Upper lobe of right lung (tissue), 1 donor: ENCODE data around the gene LIG4. TPM values are rescaled to one million over a fixed set of nuclear protein-coding genes. Genes with fewer than 3 reads are reported as not detected.

Experiments
- ATAC-seq: fragments of 200-7000 bp; cut with Tn5 transposase; one replicate; pipeline ENCODE4 v1.9.1; 2020; ENCODE audit warnings: mild to moderate bottlenecking, moderate library complexity
- DNase-seq: peaks from one replicate; pipeline ENCODE4 v3.0.0-alpha.2; 2020
- H3K27ac ChIP-seq: fragments of 200-600 bp; one replicate; pipeline ENCODE4 v1.8.0; 2022
- H3K27me3 ChIP-seq: fragments of 200-600 bp; one replicate; pipeline ENCODE4 v1.8.0; 2022; ENCODE audit warnings: mild to moderate bottlenecking
- H3K36me3 ChIP-seq: fragments of 200-600 bp; one replicate; pipeline ENCODE4 v1.8.0; 2022
- H3K4me1 ChIP-seq: fragments of 200-600 bp; one replicate; pipeline ENCODE4 v1.8.0; 2022
- H3K4me3 ChIP-seq: fragments of 200-600 bp; one replicate; pipeline ENCODE4 v1.8.0; 2022; ENCODE audit warnings: mild to moderate bottlenecking
- H3K9me3 ChIP-seq: fragments of 200-600 bp; one replicate; pipeline ENCODE4 v1.8.0; 2022
- intact Hi-C: fragments of 100-400 bp; cut with DNase I; formaldehyde crosslinking; loops from one replicate; pipeline ENCODE4 v1.11.0; 2022
- total RNA-seq: library from RNA; stranded (reverse); fragmentation: NEBNext Ultra II Directional; extraction: Animal tissue kit (Norgen Biotek cat#: 25700); gene quantifications from one replicate; pipeline ENCODE4 v1.2.1, GENCODE V29; 2021
- TF ChIP-seq, protein P1 (sequence below): fragments of 200-600 bp; IDR thresholded peaks from one replicate; pipeline ENCODE4 v1.8.0; 2022; ENCODE audit warnings: antibody characterized with exemption
- donor health status: DM: no; HTN: yes; CAD: no; lungs with severe emphysema.

LIG4 gene
- total RNA-seq, 1 donor from 2014 or later = 10.9 TPM

DNA sequence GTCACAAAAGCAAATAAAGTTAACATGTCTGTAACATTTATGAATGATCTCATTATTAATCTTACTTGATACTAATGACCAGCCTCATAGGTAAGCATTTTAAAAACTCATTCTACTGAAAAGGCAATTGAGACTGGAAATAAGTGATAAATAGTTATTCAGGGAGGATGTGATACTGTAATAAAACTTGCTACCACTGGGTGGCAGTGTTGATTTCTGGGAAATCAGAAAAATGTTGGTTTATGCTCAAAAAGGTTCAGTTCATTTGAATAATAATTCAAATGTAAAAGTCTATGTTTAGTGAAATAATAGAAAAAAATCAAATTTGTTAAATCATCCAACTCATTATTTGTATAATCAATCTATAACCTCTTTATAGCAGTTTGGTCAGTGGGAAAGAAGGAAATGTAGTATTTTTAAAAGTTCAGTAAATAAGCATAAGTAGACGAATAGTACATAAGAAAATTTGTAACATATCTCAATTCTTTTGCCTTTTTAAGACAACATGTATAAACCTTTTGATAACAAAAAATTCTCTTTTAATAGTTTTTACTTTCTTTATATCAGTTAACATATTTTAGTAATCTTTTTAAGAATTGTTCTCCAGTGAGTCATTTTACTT, 12.4 kb upstream of the LIG4 start:
- no peak overlapping the region for H3K27ac ChIP-seq
- TF ChIP-seq, protein P1, sequence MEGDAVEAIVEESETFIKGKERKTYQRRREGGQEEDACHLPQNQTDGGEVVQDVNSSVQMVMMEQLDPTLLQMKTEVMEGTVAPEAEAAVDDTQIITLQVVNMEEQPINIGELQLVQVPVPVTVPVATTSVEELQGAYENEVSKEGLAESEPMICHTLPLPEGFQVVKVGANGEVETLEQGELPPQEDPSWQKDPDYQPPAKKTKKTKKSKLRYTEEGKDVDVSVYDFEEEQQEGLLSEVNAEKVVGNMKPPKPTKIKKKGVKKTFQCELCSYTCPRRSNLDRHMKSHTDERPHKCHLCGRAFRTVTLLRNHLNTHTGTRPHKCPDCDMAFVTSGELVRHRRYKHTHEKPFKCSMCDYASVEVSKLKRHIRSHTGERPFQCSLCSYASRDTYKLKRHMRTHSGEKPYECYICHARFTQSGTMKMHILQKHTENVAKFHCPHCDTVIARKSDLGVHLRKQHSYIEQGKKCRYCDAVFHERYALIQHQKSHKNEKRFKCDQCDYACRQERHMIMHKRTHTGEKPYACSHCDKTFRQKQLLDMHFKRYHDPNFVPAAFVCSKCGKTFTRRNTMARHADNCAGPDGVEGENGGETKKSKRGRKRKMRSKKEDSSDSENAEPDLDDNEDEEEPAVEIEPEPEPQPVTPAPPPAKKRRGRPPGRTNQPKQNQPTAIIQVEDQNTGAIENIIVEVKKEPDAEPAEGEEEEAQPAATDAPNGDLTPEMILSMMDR = peak; percentile 84
- H3K27me3 ChIP-seq = no peaks in the 10 kb centered on the region
- ATAC-seq (peak; percentile 47), DNase-seq (no peak)
- intact Hi-C loops = no loop called here
- H3K4me3 ChIP-seq = no peak overlapping the region
- no peaks in the 10 kb centered on the region for H3K9me3 ChIP-seq
- H3K4me1 ChIP-seq = peaks cover 19% of the 10 kb centered on the region
- H3K36me3 ChIP-seq = peaks cover 5% of the 10 kb centered on the region

DNA sequence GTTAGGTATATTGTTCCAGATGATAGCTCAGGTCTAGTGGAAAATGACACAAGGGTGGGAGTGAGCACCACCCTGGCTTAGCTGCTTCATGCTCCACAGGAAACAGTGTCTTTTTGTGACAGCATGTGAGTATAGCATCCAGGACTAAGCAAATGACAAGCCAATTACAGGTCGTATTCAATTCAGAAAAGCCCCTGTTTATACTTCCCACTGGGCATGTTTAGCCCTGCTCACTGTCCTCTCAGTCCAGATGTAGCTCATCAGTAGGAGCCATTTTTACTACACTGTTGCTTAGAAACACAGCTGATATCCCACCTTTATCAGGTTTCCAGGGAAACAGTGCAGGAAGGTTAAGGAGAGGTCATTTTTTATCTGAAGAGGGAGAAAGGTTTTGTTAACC, 10.8 kb upstream of the LIG4 start:
- Histone ChIP-seq H3K9me3 (no peaks in the 10 kb centered on the region), H3K4me1 (peaks cover 20% of the 10 kb centered on the region), H3K27ac (no peak overlapping the region), H3K27me3 (no peaks in the 10 kb centered on the region), H3K4me3 (no peak overlapping the region), H3K36me3 (peaks cover 5% of the 10 kb centered on the region)
- intact Hi-C loops = no loop called here
- no peak for DNase-seq
- no peak for ATAC-seq
- TF ChIP-seq, protein P1 = no peak

DNA sequence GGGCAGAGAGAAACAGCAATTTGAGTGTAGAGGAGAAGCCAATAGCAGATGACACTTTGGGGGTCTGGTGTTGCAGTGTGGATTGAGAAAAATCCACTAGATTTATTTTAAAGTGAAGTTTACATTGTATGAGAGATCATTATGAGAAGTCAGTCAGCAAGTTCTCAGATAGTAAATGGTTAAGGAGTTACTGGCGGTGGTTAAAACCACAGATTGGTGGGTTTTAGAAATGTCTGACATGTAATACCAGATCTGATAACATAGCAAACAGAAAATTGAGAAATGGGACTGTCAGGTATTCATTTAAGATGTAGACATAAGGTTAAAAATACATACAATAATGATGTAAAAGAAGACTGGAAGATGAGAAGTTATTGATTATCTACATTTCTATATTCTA, 10.1 kb upstream of the LIG4 start:
- H3K36me3 ChIP-seq = peaks cover 5% of the 10 kb centered on the region
- H3K27me3 ChIP-seq = no peaks in the 10 kb centered on the region
- no peak overlapping the region for H3K27ac ChIP-seq
- peaks cover 28% of the 10 kb centered on the region for H3K4me1 ChIP-seq
- ATAC-seq (no peak), DNase-seq (no peak)
- TF ChIP-seq, protein P1 = no peak
- H3K9me3 ChIP-seq = no peaks in the 10 kb centered on the region
- intact Hi-C loops = no loop called here
- no peak overlapping the region for H3K4me3 ChIP-seq

DNA sequence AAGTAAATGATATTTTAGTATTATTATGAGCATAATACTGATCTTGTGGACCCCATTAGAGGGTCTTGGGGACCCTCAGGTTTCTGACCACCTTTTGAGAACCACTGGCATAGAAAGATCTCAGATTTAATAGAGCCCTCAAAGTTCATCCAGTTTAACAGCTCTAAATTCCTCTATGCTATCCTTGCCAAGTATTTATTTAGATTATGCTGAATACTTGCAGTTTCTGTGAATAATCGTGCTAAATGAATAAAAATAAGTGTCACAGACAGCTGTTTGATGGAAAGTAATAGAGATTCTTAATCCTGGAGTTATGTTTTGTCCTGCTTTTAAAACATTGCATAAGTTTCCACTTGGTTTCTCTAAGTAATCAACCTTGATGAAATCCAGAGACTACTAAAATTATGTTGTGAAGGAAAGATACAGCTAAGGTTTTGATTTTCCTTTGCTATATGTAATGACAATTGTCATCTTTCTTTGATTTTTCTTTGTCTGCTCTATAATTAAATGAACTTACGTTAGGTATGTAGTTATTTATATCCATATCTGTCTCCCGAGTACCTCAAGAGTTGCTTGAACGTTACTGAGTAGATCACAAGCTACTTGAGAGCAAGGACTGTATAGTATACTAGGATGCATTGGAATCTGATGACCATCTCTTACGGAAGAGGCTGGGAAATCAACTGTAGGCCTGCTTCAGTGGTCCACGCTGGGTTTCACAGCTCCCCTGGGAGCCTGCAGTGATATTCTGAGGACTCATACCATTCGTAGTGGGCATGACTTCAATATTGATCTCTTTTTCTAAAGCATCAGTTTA, 8.6 kb upstream of the LIG4 start:
- Histone ChIP-seq H3K27ac (no peak overlapping the region), H3K4me3 (no peak overlapping the region), H3K9me3 (no peaks in the 10 kb centered on the region), H3K36me3 (no peaks in the 10 kb centered on the region), H3K27me3 (no peaks in the 10 kb centered on the region), H3K4me1 (peaks cover 43% of the 10 kb centered on the region)
- TF ChIP-seq, protein P1 = no peak
- ATAC-seq = no peak
- no peak for DNase-seq
- intact Hi-C loops = no loop called here

DNA sequence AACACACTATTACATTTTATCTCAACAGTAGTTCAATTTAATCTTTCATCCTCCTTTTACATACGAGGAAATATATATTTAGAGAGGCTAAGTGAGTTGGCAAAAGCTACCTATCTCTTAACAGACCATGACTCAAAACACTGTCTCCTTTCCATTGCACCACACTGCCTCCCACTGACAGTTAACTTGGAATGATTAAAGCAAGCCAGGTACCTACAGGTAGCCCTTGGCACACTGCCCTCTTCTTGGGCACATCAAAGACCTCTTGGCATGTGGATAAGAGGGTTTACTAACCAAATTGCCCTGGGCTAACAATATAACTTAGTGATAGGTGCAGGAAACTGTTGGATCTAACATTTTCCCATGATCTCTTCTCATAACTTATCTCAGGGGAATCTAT, 4.7 kb upstream of the LIG4 start:
- H3K4me1 ChIP-seq = peaks cover 61% of the 10 kb centered on the region
- TF ChIP-seq, protein P1 = no peak
- no peaks in the 10 kb centered on the region for H3K27me3 ChIP-seq
- intact Hi-C loops = no loop called here
- H3K36me3 ChIP-seq = no peaks in the 10 kb centered on the region
- H3K27ac ChIP-seq = no peak overlapping the region
- H3K9me3 ChIP-seq = no peaks in the 10 kb centered on the region
- no peak for DNase-seq
- H3K4me3 ChIP-seq = peak overlapping the region; percentile 96
- ATAC-seq = no peak
